Caco-2 (cell line): ENCODE data around the gene MIPEP. TPM values are rescaled to one million over a fixed set of nuclear protein-coding genes. Genes with fewer than 3 reads are reported as not detected.

ENCODE experiments used
- BruUV-seq: library from RNA; stranded (reverse); fragments of 400-500 nt; replicated peaks from 2 replicates; lab custom pipeline; 2021; lab: Mats Ljungman, UMichigan
- CTCF ChIA-PET: fragments of 300-600 bp; sonication (Branson Sonifier 250); formaldehyde crosslinking; loops from one replicate; lab custom pipeline; 2022; ENCODE audit warnings: antibody characterized with exemption; lab: Charles Lee
- POLR2A ChIA-PET: fragments of 300-600 bp; sonication (Branson Sonifier 250); formaldehyde crosslinking; loops from one replicate; lab custom pipeline; 2022; ENCODE audit warnings: antibody characterized with exemption; lab: Charles Lee
- DNase-seq, 2 experiments: peaks; one replicate each; pipeline versions ENCODE4 v3.0.0 to v3.0.0-alpha.2; 2020 to 2022
- H3K27me3 ChIP-seq: replicated peaks from 2 replicates; pipeline ENCODE4 v1.6.0; 2011; ENCODE audit warnings: low read length; ENCODE audit not compliant: control insufficient read depth, insufficient read depth
- H3K36me3 ChIP-seq: 2 replicates; pipeline ENCODE4 v1.5.1; 2011; ENCODE audit warnings: low read length; ENCODE audit not compliant: control insufficient read depth, insufficient read depth
- H3K4me1 ChIP-seq: fragments of 250-450 bp; sonication (Bioruptor Pico); 2 replicates; pipeline ENCODE4 v1.5.1; 2020; ENCODE audit warnings: mild to moderate bottlenecking
- H3K4me3 ChIP-seq: 2 replicates; pipeline ENCODE4 v1.5.1; 2011; ENCODE audit warnings: low read depth, mild to moderate bottlenecking, control low read depth, low read length
- H3K9me3 ChIP-seq: fragments of 250-450 bp; sonication (Bioruptor Pico); 2 replicates; pipeline ENCODE4 v1.5.1; 2020; ENCODE audit warnings: mild to moderate bottlenecking, moderate library complexity
- H3K27ac Mint-ChIP-seq: one replicate; pipeline ENCODE4 v1.8.0; 2022; ENCODE audit warnings: mixed read lengths; ENCODE audit not compliant: unreplicated experiment
- H3K27me3 Mint-ChIP-seq: one replicate; pipeline ENCODE4 v1.8.0; 2022; ENCODE audit warnings: mixed read lengths; ENCODE audit not compliant: insufficient read depth, unreplicated experiment
- H3K36me3 Mint-ChIP-seq: one replicate; pipeline ENCODE4 v1.8.0; 2022; ENCODE audit warnings: mild to moderate bottlenecking, mixed read lengths; ENCODE audit not compliant: insufficient read depth, unreplicated experiment
- H3K4me1 Mint-ChIP-seq: one replicate; pipeline ENCODE4 v1.8.0; 2022; ENCODE audit warnings: low read depth, mixed read lengths; ENCODE audit not compliant: unreplicated experiment
- H3K4me3 Mint-ChIP-seq: one replicate; pipeline ENCODE4 v1.8.0; 2022; ENCODE audit warnings: mild to moderate bottlenecking, moderate library complexity, mixed read lengths; ENCODE audit not compliant: unreplicated experiment
- H3K9me3 Mint-ChIP-seq: one replicate; pipeline ENCODE4 v1.8.0; 2022; ENCODE audit warnings: mixed read lengths; ENCODE audit not compliant: unreplicated experiment
- CTCF ChIP-seq, 2 experiments: fragments of 200-600 bp in 1 of 2; IDR thresholded peaks; 1 replicate in 1 of 2; 2 replicates in 1 of 2; pipeline versions ENCODE4 v1.5.1 to v1.8.0; 2011 to 2022; ENCODE audit warnings: antibody characterized with exemption in 1 of 2, control low read depth in 1 of 2, inconsistent platforms in 1 of 2, low read depth in 1 of 2, low read length in 1 of 2, mild to moderate bottlenecking in 1 of 2, moderate library complexity in 1 of 2; ENCODE audit not compliant: insufficient read depth in 1 of 2, severe bottlenecking in 1 of 2, unreplicated experiment in 1 of 2
- intact Hi-C: fragments of 100-400 bp; cut with micrococcal nuclease; formaldehyde crosslinking; loops from one replicate; pipeline ENCODE4 v1.10.0; 2022; ENCODE audit not compliant: unreplicated experiment
- total RNA-seq: library from RNA; stranded (reverse); gene quantifications from 2 replicates; pipeline ENCODE4 v1.2.3, GENCODE V29; 2022

MIPEP gene
- total RNA-seq, 1 experiment from 2014 or later: 40.6 TPM

- Histone ChIP-seq H3K27me3 (no peaks in the 10 kb centered on the region), H3K4me1 (peaks cover 11% of the 10 kb centered on the region; the same call in 1 of the 2 replicates), H3K9me3 (peaks cover 5% of the 10 kb centered on the region; the same call in 1 of the 2 replicates), H3K4me3 (no peak overlapping the region), H3K36me3 (no peaks in the 10 kb centered on the region; the same call in 1 of the 2 replicates)
- Mint-ChIP-seq H3K4me3 (no peak overlapping the region), H3K4me1 (peaks cover 4% of the 10 kb centered on the region), H3K36me3 (peaks cover 4% of the 10 kb centered on the region), H3K27ac (no peak overlapping the region), H3K9me3 (peaks cover 11% of the 10 kb centered on the region), H3K27me3 (no peaks in the 10 kb centered on the region)
- no peak for DNase-seq
- no TSS peak for BruUV-seq
- no peak for TF ChIP-seq CTCF (IDR thresholded peaks at IDR 0.05; ENCODE audit: insufficient read depth in 1 of 2, low read depth in 1 of 2, low read length in 1 of 2, severe bottlenecking in 1 of 2, unreplicated experiment in 1 of 2)
- POLR2A ChIA-PET: no interaction called here
- CTCF ChIA-PET: no interaction called here
- intact Hi-C loops: no loop called here
Measured at GRCh38 chr13:23793711-23794110, 95.5 kb downstream of the MIPEP start.

- H3K4me3 ChIP-seq: no peak overlapping the region
- no peak overlapping the region for H3K4me3 Mint-ChIP-seq
- H3K27ac Mint-ChIP-seq: no peak overlapping the region
- peaks cover 9% of the 10 kb centered on the region for H3K9me3 Mint-ChIP-seq
- H3K4me1 ChIP-seq: peaks cover 11% of the 10 kb centered on the region; the same call in 1 of the 2 replicates
- no peaks in the 10 kb centered on the region for H3K27me3 Mint-ChIP-seq
- no peaks in the 10 kb centered on the region for H3K27me3 ChIP-seq
- H3K36me3 Mint-ChIP-seq: peaks cover 4% of the 10 kb centered on the region
- no peak for DNase-seq
- no peaks in the 10 kb centered on the region; the same call in 1 of the 2 replicates for H3K36me3 ChIP-seq
- POLR2A ChIA-PET: no interaction called here
- intact Hi-C loops: no loop called here
- CTCF ChIA-PET: no interaction called here
- no TSS peak for BruUV-seq
- 0 out of 2 replicates have a peak, but pooled peaks cover 2% of the 10 kb centered on the region for H3K9me3 ChIP-seq
- peaks cover 4% of the 10 kb centered on the region for H3K4me1 Mint-ChIP-seq
- TF ChIP-seq CTCF (IDR thresholded peaks at IDR 0.05; ENCODE audit: insufficient read depth in 1 of 2, low read depth in 1 of 2, low read length in 1 of 2, severe bottlenecking in 1 of 2, unreplicated experiment in 1 of 2): no peak
Measured at GRCh38 chr13:23792680-23793079, 96.5 kb downstream of the MIPEP start.

GRCh38 chr13:23790577-23791170 is 98.5 kb downstream of the MIPEP start:
- Mint-ChIP-seq H3K4me1 (no peaks in the 10 kb centered on the region), H3K4me3 (no peak overlapping the region), H3K9me3 (no peaks in the 10 kb centered on the region), H3K27me3 (no peaks in the 10 kb centered on the region), H3K27ac (no peak overlapping the region), H3K36me3 (peaks cover 4% of the 10 kb centered on the region)
- Histone ChIP-seq H3K9me3 (0 out of 2 replicates have a peak, but pooled peaks cover 2% of the 10 kb centered on the region), H3K36me3 (no peaks in the 10 kb centered on the region; the same call in 1 of the 2 replicates), H3K4me3 (no peak overlapping the region), H3K27me3 (no peaks in the 10 kb centered on the region), H3K4me1 (peaks cover 11% of the 10 kb centered on the region; the same call in 1 of the 2 replicates)
- no peak for DNase-seq
- ChIA-PET CTCF (no interaction called here), POLR2A (no interaction called here)
- intact Hi-C loops: no loop called here
- no peak for TF ChIP-seq CTCF (IDR thresholded peaks at IDR 0.05; ENCODE audit: insufficient read depth in 1 of 2, low read depth in 1 of 2, low read length in 1 of 2, severe bottlenecking in 1 of 2, unreplicated experiment in 1 of 2)
- BruUV-seq: no TSS peak
